H9 (cell line): ENCODE measurements around the gene GPR173. TPM values are rescaled to one million over a fixed set of nuclear protein-coding genes. Genes with fewer than 3 reads are reported as not detected.

Source experiments
- DNase-seq: peaks from one replicate; pipeline ENCODE4 v3.0.0-alpha.2; 2017
- H2AFZ ChIP-seq: one replicate; pipeline ENCODE4 v1.6.1; 2013; ENCODE audit warnings: mild to moderate bottlenecking, low read length, control low read depth, moderate library complexity
- H2AK5ac ChIP-seq: 2 replicates; pipeline ENCODE4 v1.6.1; 2013; ENCODE audit warnings: low read length, control low read depth, mixed read lengths; ENCODE audit not compliant: insufficient read length
- H2BK120ac ChIP-seq: one replicate; pipeline ENCODE4 v1.6.1; 2013; ENCODE audit warnings: low read depth, mild to moderate bottlenecking, low read length, control low read depth, inconsistent platforms; ENCODE audit not compliant: poor library complexity, severe bottlenecking
- H2BK12ac ChIP-seq: 2 replicates; pipeline ENCODE4 v1.6.1; 2013; ENCODE audit warnings: low read length, control low read depth, mixed read lengths, low read depth; ENCODE audit not compliant: insufficient read length
- H2BK15ac ChIP-seq: 2 replicates; pipeline ENCODE4 v1.6.1; 2013; ENCODE audit warnings: low read depth, low read length, control low read depth
- H2BK20ac ChIP-seq: one replicate; pipeline ENCODE4 v1.6.1; 2013; ENCODE audit warnings: low read depth, mild to moderate bottlenecking, low read length, control low read depth, inconsistent platforms; ENCODE audit not compliant: poor library complexity, severe bottlenecking
- H2BK5ac ChIP-seq: 2 replicates; pipeline ENCODE4 v1.6.1; 2013; ENCODE audit warnings: low read length, control low read depth, mixed read lengths; ENCODE audit not compliant: insufficient read length
- H3K14ac ChIP-seq: 2 replicates; pipeline ENCODE4 v1.6.1; 2013; ENCODE audit warnings: low read length, control low read depth; ENCODE audit not compliant: insufficient read depth
- H3K18ac ChIP-seq: 2 replicates; pipeline ENCODE4 v1.6.1; 2013; ENCODE audit warnings: low read depth, mild to moderate bottlenecking, mixed read lengths, low read length, control low read depth; ENCODE audit not compliant: insufficient read length
- H3K23ac ChIP-seq: 2 replicates; pipeline ENCODE4 v1.6.1; 2013; ENCODE audit warnings: low read length, control low read depth, mixed read lengths, low read depth; ENCODE audit not compliant: insufficient read length
- H3K23me2 ChIP-seq: 2 replicates; pipeline ENCODE4 v1.6.1; 2013; ENCODE audit warnings: low read depth, mild to moderate bottlenecking, mixed read lengths, low read length, control low read depth; ENCODE audit not compliant: insufficient read length, poor library complexity, severe bottlenecking
- H3K27ac ChIP-seq: 2 replicates; pipeline ENCODE4 v1.5.1; 2013; ENCODE audit warnings: low read length, control low read depth, mixed read lengths, low read depth; ENCODE audit not compliant: insufficient read length
- H3K27me3 ChIP-seq: 2 replicates; pipeline ENCODE4 v1.6.1; 2013; ENCODE audit warnings: low read length, control low read depth, inconsistent platforms; ENCODE audit not compliant: insufficient read depth
- H3K4ac ChIP-seq: 2 replicates; pipeline ENCODE4 v1.6.1; 2013; ENCODE audit warnings: low read depth, mild to moderate bottlenecking, control low read depth, inconsistent platforms, low read length, moderate library complexity
- H3K4me1 ChIP-seq: 2 replicates; pipeline ENCODE4 v1.6.1; 2013; ENCODE audit warnings: low read length, control low read depth, inconsistent platforms; ENCODE audit not compliant: insufficient read depth
- H3K4me2 ChIP-seq: 2 replicates; pipeline ENCODE4 v1.6.1; 2013; ENCODE audit warnings: low read length, control low read depth, mixed read lengths; ENCODE audit not compliant: insufficient read length, insufficient read depth
- H3K56ac ChIP-seq: 2 replicates; pipeline ENCODE4 v1.6.1; 2013; ENCODE audit warnings: low read depth, mild to moderate bottlenecking, mixed read lengths, low read length, control low read depth; ENCODE audit not compliant: insufficient read length
- H3K79me1 ChIP-seq: 2 replicates; pipeline ENCODE4 v1.6.1; 2013; ENCODE audit warnings: low read depth, mild to moderate bottlenecking, moderate library complexity, low read length, control low read depth, inconsistent platforms; ENCODE audit not compliant: insufficient read depth, poor library complexity, severe bottlenecking
- H3K79me2 ChIP-seq: 2 replicates; pipeline ENCODE4 v1.6.1; 2013; ENCODE audit warnings: low read length, control low read depth, inconsistent platforms; ENCODE audit not compliant: insufficient read depth
- H3K9ac ChIP-seq: 2 replicates; pipeline ENCODE4 v1.6.1; 2013; ENCODE audit warnings: low read length, control low read depth, mixed read lengths; ENCODE audit not compliant: insufficient read length; ENCODE audit errors: extremely low read depth
- H3K9me3 ChIP-seq: one replicate; pipeline ENCODE4 v1.6.1; 2013; ENCODE audit warnings: low read depth, low read length, inconsistent platforms; ENCODE audit not compliant: control insufficient read depth
- H3T11ph ChIP-seq: one replicate; pipeline ENCODE4 v1.6.1; 2013; ENCODE audit warnings: mild to moderate bottlenecking, low read length, control low read depth, inconsistent platforms
- H4K20me1 ChIP-seq: one replicate; pipeline ENCODE4 v1.6.1; 2013; ENCODE audit not compliant: control insufficient read depth, insufficient read length, insufficient read depth
- H4K5ac ChIP-seq: 2 replicates; pipeline ENCODE4 v1.6.1; 2013; ENCODE audit warnings: low read depth, mild to moderate bottlenecking, mixed read lengths, low read length, control low read depth; ENCODE audit not compliant: insufficient read length
- H4K8ac ChIP-seq: replicated peaks from 2 replicates; pipeline ENCODE4 v1.6.1; 2013; ENCODE audit warnings: low read length, control low read depth, mixed read lengths, low read depth; ENCODE audit not compliant: insufficient read length
- H4K91ac ChIP-seq: 2 replicates; pipeline ENCODE4 v1.6.1; 2013; ENCODE audit warnings: low read depth, mild to moderate bottlenecking, moderate library complexity, mixed read lengths, low read length, control low read depth; ENCODE audit not compliant: insufficient read length
- H3K27ac Mint-ChIP-seq, 3 experiments: 2 replicates in 2 of 3; 3 replicates in 1 of 3; pipeline ENCODE4 v1.8.0; 2020 to 2021; ENCODE audit warnings: mixed read lengths in 3 of 3, mild to moderate bottlenecking in 1 of 3, moderate library complexity in 1 of 3
- H3K27me3 Mint-ChIP-seq: 2 replicates; pipeline ENCODE4 v1.8.0; 2021; ENCODE audit warnings: low read depth, mild to moderate bottlenecking, moderate library complexity, mixed read lengths
- H3K36me3 Mint-ChIP-seq, 3 experiments: 2 replicates in 2 of 3; 3 replicates in 1 of 3; pipeline ENCODE4 v1.8.0; 2020 to 2021; ENCODE audit warnings: low read depth in 3 of 3, mixed read lengths in 3 of 3; ENCODE audit not compliant: insufficient read depth in 1 of 3
- H3K4me1 Mint-ChIP-seq, 2 experiments: 2 replicates each; pipeline ENCODE4 v1.8.0; 2020; ENCODE audit warnings: mixed read lengths in 2 of 2
- H3K4me3 Mint-ChIP-seq, 2 experiments: 2 replicates in 1 of 2; 3 replicates in 1 of 2; pipeline ENCODE4 v1.8.0; 2020 to 2021; ENCODE audit warnings: mild to moderate bottlenecking in 2 of 2, mixed read lengths in 2 of 2, moderate library complexity in 1 of 2
- H3K9me3 Mint-ChIP-seq, 2 experiments: 2 replicates in 1 of 2; 3 replicates in 1 of 2; pipeline ENCODE4 v1.8.0; 2020; ENCODE audit warnings: mild to moderate bottlenecking in 2 of 2, mixed read lengths in 2 of 2, moderate library complexity in 1 of 2
- CTCF ChIP-seq: fragments of 200-600 bp; sonication (generic); conservative IDR thresholded peaks from 3 replicates; pipeline ENCODE4 v1.8.0; 2021; ENCODE audit warnings: antibody characterized with exemption, mild to moderate bottlenecking
- WGBS: extraction: QIAGEN DNeasy Blood & Tissue Kit; methylation state at CpG from one replicate; pipeline ENCODE4 v1.1.7; 2013; ENCODE audit warnings: missing lambda C conversion rate, low lambda C conversion rate, mixed read lengths; ENCODE audit not compliant: insufficient read length; ENCODE audit errors: extremely low coverage; 5-methylcytosine and 5-hydroxymethylcytosine counted together
- total RNA-seq: library from RNA; stranded (reverse); gene quantifications from 2 replicates; pipeline ENCODE4 v1.2.1, GENCODE V29; 2021

The GPR173 gene
- total RNA-seq, 1 experiment from 2014 or later = 5.4 TPM

DNA sequence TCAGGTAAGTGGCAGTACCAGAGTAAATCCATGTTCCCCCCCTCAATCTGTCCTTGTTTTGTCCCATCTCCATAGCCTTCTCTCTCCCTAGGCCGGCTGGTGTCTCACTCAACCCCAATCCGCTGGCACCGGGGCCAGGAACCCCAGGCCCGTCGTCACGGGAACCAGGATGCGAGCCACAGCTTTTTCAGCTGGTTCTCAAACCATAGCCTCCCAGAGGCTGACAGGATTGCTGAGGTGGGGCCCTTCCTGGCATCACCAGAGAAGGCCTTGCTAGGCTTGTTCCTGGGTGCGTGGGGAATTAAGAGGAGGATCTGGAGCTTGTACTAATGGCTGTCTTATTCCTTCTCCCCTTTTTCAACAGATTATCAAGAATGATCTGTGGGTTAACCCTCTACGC is 36.3 kb downstream of the GPR173 start:
- no peak for TF ChIP-seq CTCF
- Histone ChIP-seq H4K8ac (no peak overlapping the region), H3K56ac (no peak overlapping the region), H4K20me1 (no peaks in the 10 kb centered on the region), H2BK5ac (no peak overlapping the region), H2BK120ac (no peak overlapping the region), H2AK5ac (no peak overlapping the region), H3K79me1 (no peaks in the 10 kb centered on the region), H3K9me3 (peaks cover 35% of the 10 kb centered on the region), H3K4me2 (no peak overlapping the region), H3K4me1 (no peaks in the 10 kb centered on the region), H2BK12ac (no peak overlapping the region), H4K91ac (no peak overlapping the region), H3K79me2 (no peaks in the 10 kb centered on the region), H2BK20ac (no peak overlapping the region), H2BK15ac (no peak overlapping the region), H2AFZ (no peak overlapping the region), H3K27me3 (0 out of 2 replicates have a peak, but pooled peaks cover 3% of the 10 kb centered on the region), H3K18ac (no peak overlapping the region), H3K23ac (no peak overlapping the region), H3K14ac (no peak overlapping the region), H3K9ac (no peak overlapping the region), H4K5ac (no peak overlapping the region), H3K27ac (no peak overlapping the region), H3K4ac (no peak overlapping the region), H3K23me2 (peaks cover 8% of the 10 kb centered on the region), H3T11ph (no peak overlapping the region)
- Mint-ChIP-seq H3K4me1 (peaks cover 10 to 27% of the 10 kb centered on the region in 2 experiments), H3K9me3 (peaks cover 74 to 82% of the 10 kb centered on the region in 2 experiments), H3K27me3 (peaks cover 10% of the 10 kb centered on the region; the same call in 1 of the 2 replicates), H3K27ac (no peak overlapping the region), H3K4me3 (no peak overlapping the region; a peak in 2 of 5 replicates), H3K36me3 (peaks cover 37 to 49% (median 41%) of the 10 kb centered on the region in 3 experiments)
- DNase-seq = no peak
- WGBS = no CpG with 5 or more reads among the region's 9 CpGs
